ENCODE measurements around the gene SCNM1. TPM values are rescaled to one million over a fixed set of nuclear protein-coding genes. Genes with fewer than 3 reads are reported as not detected.

SCNM1 gene
- total RNA-seq, 2 donors from 2014 or later, result 25.1 to 39.5 TPM

Other genes with a start within 250 kb of the SCNM1 start
- gene SETDB1, start 239.8 kb upstream of the SCNM1 start, total RNA-seq, result 10 to 100 TPM; 26.3 to 63.8 TPM
- 100 to 1,000 TPM; 117 to 141 TPM for gene CERS2, start 191.3 kb upstream of the SCNM1 start, total RNA-seq
- 1 to 10 TPM; 1.1 to 3.4 TPM for gene ANXA9, start 183.9 kb upstream of the SCNM1 start, total RNA-seq
- 10 to 100 TPM; 26.8 to 65.4 TPM for gene MINDY1, start 159.2 kb upstream of the SCNM1 start, total RNA-seq
- gene PRUNE1, start 157.7 kb upstream of the SCNM1 start, total RNA-seq, result 10 to 100 TPM; 29.2 to 37.5 TPM
- 10 to 100 TPM; 13.2 to 14.8 TPM for gene BNIPL, start 129.6 kb upstream of the SCNM1 start, total RNA-seq
- gene C1orf56, start 118.4 kb upstream of the SCNM1 start, total RNA-seq, result 10 to 100 TPM; 17.3 to 17.7 TPM
- gene CDC42SE1, start 106.5 kb upstream of the SCNM1 start, total RNA-seq, result 10 to 100 TPM; 66.6 to 67.4 TPM
- 1 to 10 TPM in 1 of 2 donors, under 1 TPM in 1; 0.64 to 1.9 TPM for gene MLLT11, start 105.7 kb upstream of the SCNM1 start, total RNA-seq
- gene GABPB2, start 95.4 kb upstream of the SCNM1 start, total RNA-seq, result 10 to 100 TPM; 14.7 to 23.5 TPM
- gene SEMA6C, start 19.5 kb upstream of the SCNM1 start, total RNA-seq, result 100 to 1,000 TPM in 1 of 2 donors, 1 to 10 TPM in 1; 4.1 to 173 TPM
- gene TNFAIP8L2, start 9.5 kb upstream of the SCNM1 start, total RNA-seq, result 1 to 10 TPM; 1.5 to 2.1 TPM
- 10 to 100 TPM in 1 of 2 donors, 1 to 10 TPM in 1; 7.3 to 19.3 TPM for gene LYSMD1, start 242 bp upstream of the SCNM1 start, total RNA-seq
- 1 to 10 TPM in 1 of 2 donors, not detected in 1; 1.7 TPM for gene TMOD4, start 9.8 kb downstream of the SCNM1 start, total RNA-seq
- 10 to 100 TPM; 49.4 to 52.7 TPM for gene VPS72, start 24.1 kb downstream of the SCNM1 start, total RNA-seq
- 10 to 100 TPM; 40.2 to 96.7 TPM for gene PIP5K1A, start 32.4 kb downstream of the SCNM1 start, total RNA-seq
- 100 to 1,000 TPM in 1 of 2 donors, 10 to 100 TPM in 1; 96.1 to 116 TPM for gene PSMD4, start 88.6 kb downstream of the SCNM1 start, total RNA-seq
- gene ZNF687, start 116.2 kb downstream of the SCNM1 start, total RNA-seq, result 10 to 100 TPM; 30.1 to 46.4 TPM
- 10 to 100 TPM; 60.7 to 91.9 TPM for gene PI4KB, start 161.3 kb downstream of the SCNM1 start, total RNA-seq
- 10 to 100 TPM; 25.5 to 27.2 TPM for gene RFX5, start 181.1 kb downstream of the SCNM1 start, total RNA-seq
- 100 to 1,000 TPM; 104 to 108 TPM for gene SELENBP1, start 206.6 kb downstream of the SCNM1 start, total RNA-seq
- 100 to 1,000 TPM; 229 to 275 TPM for gene PSMB4, start 233.4 kb downstream of the SCNM1 start, total RNA-seq

Measured in prostate gland (tissue), 2 donors.